DMS79 treated with DMSO at 0.1 percent for 48 hours (cell line): Measurements from ENCODE around the gene ARAP2.

Experiments used
- DNase-seq: peaks from one replicate; lab custom pipeline; 2025; lab: John Stamatoyannopoulos, UW

The ARAP2 gene

GRCh38 chr4:36128689-36129088 is 115.6 kb downstream of the ARAP2 start:
- DNase-seq, result no peak

GRCh38 chr4:36123906-36124305 is 120.4 kb downstream of the ARAP2 start:
- no peak for DNase-seq

- DNase-seq, result no peak
These were observed 129.0 kb downstream of the ARAP2 start for GRCh38 chr4:36115312-36115711.

GRCh38 chr4:36111172-36111571 is 133.1 kb downstream of the ARAP2 start:
- DNase-seq, result no peak

GRCh38 chr4:36099509-36099908 is 144.8 kb downstream of the ARAP2 start:
- DNase-seq, result no peak

GRCh38 chr4:36094995-36095394 is 149.3 kb downstream of the ARAP2 start:
- DNase-seq, result no peak

GRCh38 chr4:36091997-36092396 is 152.3 kb downstream of the ARAP2 start:
- DNase-seq, result no peak

GRCh38 chr4:36088542-36088941 is 155.8 kb downstream of the ARAP2 start:
- no peak for DNase-seq

- DNase-seq, result no peak
These were observed 158.0 kb downstream of the ARAP2 start for GRCh38 chr4:36086261-36086786.

- DNase-seq, result no peak
These were observed 161.5 kb downstream of the ARAP2 start for GRCh38 chr4:36082817-36083216.

GRCh38 chr4:36081185-36081584 is 163.1 kb downstream of the ARAP2 start:
- no peak for DNase-seq

GRCh38 chr4:36079666-36080065 is 164.6 kb downstream of the ARAP2 start:
- DNase-seq, result no peak

- no peak for DNase-seq
These were observed 166.0 kb downstream of the ARAP2 start for GRCh38 chr4:36078319-36078718.

- DNase-seq, result no peak
These were observed 171.8 kb downstream of the ARAP2 start for GRCh38 chr4:36072529-36072928.

- DNase-seq, result no peak
These were observed 177.2 kb downstream of the ARAP2 start for GRCh38 chr4:36067116-36067515.

GRCh38 chr4:36065274-36065871 is 178.9 kb downstream of the ARAP2 start:
- no peak for DNase-seq

GRCh38 chr4:36064117-36064516 is 180.2 kb downstream of the ARAP2 start:
- DNase-seq, result no peak

- DNase-seq, result no peak
These were observed 188.2 kb downstream of the ARAP2 start for GRCh38 chr4:36056136-36056535.

- no peak for DNase-seq
These were observed 189.5 kb downstream of the ARAP2 start for GRCh38 chr4:36054694-36055422.

GRCh38 chr4:36053930-36054329 is 190.4 kb downstream of the ARAP2 start:
- no peak for DNase-seq

GRCh38 chr4:36051634-36052033 is 192.7 kb downstream of the ARAP2 start:
- DNase-seq, result no peak

- no peak for DNase-seq
These were observed 198.3 kb downstream of the ARAP2 start for GRCh38 chr4:36046026-36046425.

- DNase-seq, result no peak
These were observed 200.4 kb downstream of the ARAP2 start for GRCh38 chr4:36043901-36044300.

GRCh38 chr4:36043241-36043640 is 201.1 kb downstream of the ARAP2 start:
- no peak for DNase-seq
